ENCODE measurements around the gene TASP1. TPM values are rescaled to one million over a fixed set of nuclear protein-coding genes. Genes with fewer than 3 reads are reported as not detected.

Gene TASP1
- total and polyA plus RNA-seq, 10 of the 15 experiments (the other 5 are each of a cell fraction or from before 2014, with no cell fraction given) = 7.4 to 17.8 (median 10.5) TPM

DNA sequence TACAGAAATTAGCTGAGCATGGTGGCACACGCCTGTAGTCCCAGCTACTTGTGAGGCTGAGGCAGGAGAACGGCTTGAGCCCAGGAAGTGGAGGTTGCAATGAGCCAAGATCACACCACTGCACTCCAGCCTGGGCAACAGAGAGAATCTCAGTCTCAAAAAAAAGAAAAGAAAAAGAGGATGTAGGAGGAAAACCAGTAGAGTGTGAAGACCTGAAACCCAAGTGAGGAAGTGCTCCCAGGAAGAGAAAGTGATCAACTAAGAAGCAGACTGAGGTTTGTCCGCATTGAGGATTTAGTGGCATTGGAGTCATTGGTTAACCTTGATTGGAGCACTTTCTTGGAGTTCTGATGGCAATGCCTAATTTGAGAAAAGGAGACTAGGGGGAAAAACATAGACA lies 20.6 kb upstream of the TASP1 start (continued):
- peak; percentile 49; the same call in 1 of the 2 replicates for TF ChIP-seq TCF3 (IDR thresholded peaks at IDR 0.05; ENCODE audit: borderline replicate concordance, insufficient read depth, low read depth, low read length)
- TF ChIP-seq CHD1 (IDR thresholded peaks at IDR 0.05; ENCODE audit: low read depth, low read length) = no peak
- no peak for TF ChIP-seq BRCA1 (IDR thresholded peaks at IDR 0.05; ENCODE audit: low read depth, low read length)
- TF ChIP-seq RUNX3 (IDR thresholded peaks at IDR 0.05; ENCODE audit: low read length) = peak; percentile 93
- TF ChIP-seq POU2F2 (IDR thresholded peaks at IDR 0.05; ENCODE audit: borderline replicate concordance, low read depth, low read length) = 0 out of 3 replicates have a peak, but pooled peaks have one; percentile 42
- TF ChIP-seq TARDBP (IDR thresholded peaks at IDR 0.05; ENCODE audit: borderline replicate concordance) = no peak
- TF ChIP-seq BCL3 (IDR thresholded peaks at IDR 0.05; ENCODE audit: borderline replicate concordance, insufficient read depth, low read depth, low read length, poor library complexity, severe bottlenecking) = peak; percentile 41
- peak; percentile 82 for TF ChIP-seq RELB (IDR thresholded peaks at IDR 0.05; ENCODE audit: low read depth)
- no peak for TF ChIP-seq EGR1 (IDR thresholded peaks at IDR 0.05; ENCODE audit: borderline replicate concordance in 1 of 2, low read depth in 2 of 2, low read length in 2 of 2)
- TF ChIP-seq, protein P1, sequence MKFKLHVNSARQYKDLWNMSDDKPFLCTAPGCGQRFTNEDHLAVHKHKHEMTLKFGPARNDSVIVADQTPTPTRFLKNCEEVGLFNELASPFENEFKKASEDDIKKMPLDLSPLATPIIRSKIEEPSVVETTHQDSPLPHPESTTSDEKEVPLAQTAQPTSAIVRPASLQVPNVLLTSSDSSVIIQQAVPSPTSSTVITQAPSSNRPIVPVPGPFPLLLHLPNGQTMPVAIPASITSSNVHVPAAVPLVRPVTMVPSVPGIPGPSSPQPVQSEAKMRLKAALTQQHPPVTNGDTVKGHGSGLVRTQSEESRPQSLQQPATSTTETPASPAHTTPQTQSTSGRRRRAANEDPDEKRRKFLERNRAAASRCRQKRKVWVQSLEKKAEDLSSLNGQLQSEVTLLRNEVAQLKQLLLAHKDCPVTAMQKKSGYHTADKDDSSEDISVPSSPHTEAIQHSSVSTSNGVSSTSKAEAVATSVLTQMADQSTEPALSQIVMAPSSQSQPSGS (IDR thresholded peaks at IDR 0.05; ENCODE audit: low read length) = peak; percentile 73; the same call in 1 of the 2 replicates
- TF ChIP-seq IKZF1 (conservative IDR thresholded peaks at IDR 0.05) = peak; percentile 88
- TF ChIP-seq HDGF (IDR thresholded peaks at IDR 0.05) = no peak
- TF ChIP-seq BHLHE40 (IDR thresholded peaks at IDR 0.05; ENCODE audit: borderline replicate concordance in 1 of 2, low read depth in 2 of 2, low read length in 1 of 2) = peak in 1 of 2 experiments; percentile 32; a peak in 1 of 4 replicates
- TF ChIP-seq NBN (IDR thresholded peaks at IDR 0.05) = peak; percentile 74; the same call in 1 of the 2 replicates
- peak; percentile 64; the same call in 1 of the 2 replicates for TF ChIP-seq MTA3 (IDR thresholded peaks at IDR 0.05; ENCODE audit: borderline replicate concordance, low read length)
- TF ChIP-seq POLR2A (IDR thresholded peaks at IDR 0.05; ENCODE audit: low read depth, low read length) = no peak
- peak; percentile 99 for TF ChIP-seq SPI1 (IDR thresholded peaks at IDR 0.05; ENCODE audit: borderline replicate concordance, insufficient read depth, low read depth, low read length)
- peak; percentile 39; the same call in 1 of the 2 replicates for TF ChIP-seq ZNF384 (IDR thresholded peaks at IDR 0.05; ENCODE audit: borderline replicate concordance, low read depth, low read length)
- no peak for TF ChIP-seq USF2 (IDR thresholded peaks at IDR 0.05; ENCODE audit: borderline replicate concordance, low read depth, low read length)
- peak; percentile 42; the same call in 1 of the 2 replicates for TF ChIP-seq ZNF24 (IDR thresholded peaks at IDR 0.05)
- peak; percentile 80 for TF ChIP-seq MTA2 (IDR thresholded peaks at IDR 0.05; ENCODE audit: low read depth)
- peak; percentile 81 for TF ChIP-seq BMI1 (IDR thresholded peaks at IDR 0.05; ENCODE audit: borderline replicate concordance)
- no peak for TF ChIP-seq BCLAF1 (IDR thresholded peaks at IDR 0.05)

All from GM12878 (cell line).